Type B pancreatic cell (in vitro differentiated cells): ENCODE results near the gene SLC30A1. TPM values are rescaled to one million over a fixed set of nuclear protein-coding genes. Genes with fewer than 3 reads are reported as not detected.

Experiments used
- DNase-seq: peaks from one replicate; pipeline ENCODE4 v3.0.0; 2021; ENCODE audit warnings: mixed read lengths; ENCODE audit not compliant: unreplicated experiment; ENCODE audit errors: extremely low spot score
- H3K27ac Mint-ChIP-seq: 2 replicates; pipeline ENCODE4 v1.8.0; 2021; ENCODE audit warnings: mild to moderate bottlenecking, mixed read lengths
- H3K27me3 Mint-ChIP-seq: 2 replicates; pipeline ENCODE4 v1.8.0; 2021; ENCODE audit warnings: mixed read lengths
- H3K36me3 Mint-ChIP-seq: 2 replicates; pipeline ENCODE4 v1.8.0; 2021; ENCODE audit warnings: mixed read lengths
- H3K4me1 Mint-ChIP-seq: one replicate; pipeline ENCODE4 v1.8.0; 2021; ENCODE audit warnings: mixed read lengths; ENCODE audit not compliant: unreplicated experiment
- H3K4me3 Mint-ChIP-seq: 2 replicates; pipeline ENCODE4 v1.8.0; 2021; ENCODE audit warnings: mild to moderate bottlenecking, mixed read lengths
- H3K9me3 Mint-ChIP-seq: 2 replicates; pipeline ENCODE4 v1.8.0; 2021; ENCODE audit warnings: mixed read lengths
- total RNA-seq: library from RNA; stranded (reverse); gene quantifications from 2 replicates; pipeline ENCODE4 v1.2.1, GENCODE V29; 2021; ENCODE audit warnings: low replicate concordance
- TF ChIP-seq, protein P1 (sequence below): fragments of 200-600 bp; sonication (generic); conservative IDR thresholded peaks from 2 replicates; pipeline ENCODE4 v1.5.0; 2021; ENCODE audit warnings: antibody characterized with exemption, mild to moderate bottlenecking

SLC30A1 gene
- total RNA-seq, 1 donor from 2014 or later, result 21.8 TPM

DNA sequence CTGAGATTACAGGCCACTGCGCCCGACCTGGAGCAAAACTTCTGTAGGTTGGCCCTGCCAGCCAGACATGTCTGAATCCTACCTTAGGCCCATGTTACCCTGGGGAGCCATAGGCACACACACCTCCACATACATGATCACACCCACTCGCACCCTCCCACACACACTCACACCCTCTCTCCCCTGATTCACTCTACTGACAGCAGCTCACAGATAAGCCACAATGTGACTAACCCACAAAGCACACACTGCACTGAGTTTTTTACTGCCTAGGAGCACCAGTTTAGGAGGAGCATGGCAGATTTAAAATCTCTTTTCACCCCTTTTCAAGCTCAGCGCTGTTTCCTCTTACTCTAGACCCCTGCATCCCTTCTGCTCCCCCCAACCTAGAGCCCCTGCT is 41.7 kb downstream of the SLC30A1 start:
- no peak for DNase-seq
- peaks cover 15% of the 10 kb centered on the region for H3K4me1 Mint-ChIP-seq
- H3K9me3 Mint-ChIP-seq, result peaks cover 5% of the 10 kb centered on the region
- TF ChIP-seq, protein P1, sequence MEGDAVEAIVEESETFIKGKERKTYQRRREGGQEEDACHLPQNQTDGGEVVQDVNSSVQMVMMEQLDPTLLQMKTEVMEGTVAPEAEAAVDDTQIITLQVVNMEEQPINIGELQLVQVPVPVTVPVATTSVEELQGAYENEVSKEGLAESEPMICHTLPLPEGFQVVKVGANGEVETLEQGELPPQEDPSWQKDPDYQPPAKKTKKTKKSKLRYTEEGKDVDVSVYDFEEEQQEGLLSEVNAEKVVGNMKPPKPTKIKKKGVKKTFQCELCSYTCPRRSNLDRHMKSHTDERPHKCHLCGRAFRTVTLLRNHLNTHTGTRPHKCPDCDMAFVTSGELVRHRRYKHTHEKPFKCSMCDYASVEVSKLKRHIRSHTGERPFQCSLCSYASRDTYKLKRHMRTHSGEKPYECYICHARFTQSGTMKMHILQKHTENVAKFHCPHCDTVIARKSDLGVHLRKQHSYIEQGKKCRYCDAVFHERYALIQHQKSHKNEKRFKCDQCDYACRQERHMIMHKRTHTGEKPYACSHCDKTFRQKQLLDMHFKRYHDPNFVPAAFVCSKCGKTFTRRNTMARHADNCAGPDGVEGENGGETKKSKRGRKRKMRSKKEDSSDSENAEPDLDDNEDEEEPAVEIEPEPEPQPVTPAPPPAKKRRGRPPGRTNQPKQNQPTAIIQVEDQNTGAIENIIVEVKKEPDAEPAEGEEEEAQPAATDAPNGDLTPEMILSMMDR, result no peak
- peaks cover 4% of the 10 kb centered on the region for H3K36me3 Mint-ChIP-seq
- H3K27me3 Mint-ChIP-seq, result no peaks in the 10 kb centered on the region
- H3K4me3 Mint-ChIP-seq, result no peak overlapping the region
- no peak overlapping the region for H3K27ac Mint-ChIP-seq

DNA sequence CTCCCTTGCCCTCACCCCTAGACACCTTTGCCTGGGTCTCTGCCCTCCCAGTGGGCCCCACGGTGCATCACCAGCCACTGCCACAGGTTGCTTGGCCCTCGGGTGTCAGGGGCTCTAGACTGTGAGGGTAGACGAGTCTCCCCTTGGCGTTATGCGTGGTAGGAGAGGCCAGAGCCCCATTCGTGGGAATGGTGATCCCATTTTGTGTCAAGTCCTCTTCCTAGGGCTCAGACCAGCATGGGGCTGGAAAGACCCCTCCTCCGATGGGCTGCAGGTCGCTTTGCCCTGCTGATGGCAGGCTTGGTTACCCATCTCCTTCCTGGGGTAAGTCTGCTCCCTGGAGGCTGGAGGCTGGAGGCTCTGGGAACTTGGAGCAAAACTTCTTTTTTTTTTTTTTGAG is 42.4 kb downstream of the SLC30A1 start:
- peaks cover 5% of the 10 kb centered on the region for H3K9me3 Mint-ChIP-seq
- H3K27me3 Mint-ChIP-seq, result no peaks in the 10 kb centered on the region
- peaks cover 4% of the 10 kb centered on the region for H3K36me3 Mint-ChIP-seq
- H3K4me3 Mint-ChIP-seq, result no peak overlapping the region
- no peak for DNase-seq
- TF ChIP-seq, protein P1, result no peak
- H3K27ac Mint-ChIP-seq, result no peak overlapping the region
- H3K4me1 Mint-ChIP-seq, result peaks cover 9% of the 10 kb centered on the region

DNA sequence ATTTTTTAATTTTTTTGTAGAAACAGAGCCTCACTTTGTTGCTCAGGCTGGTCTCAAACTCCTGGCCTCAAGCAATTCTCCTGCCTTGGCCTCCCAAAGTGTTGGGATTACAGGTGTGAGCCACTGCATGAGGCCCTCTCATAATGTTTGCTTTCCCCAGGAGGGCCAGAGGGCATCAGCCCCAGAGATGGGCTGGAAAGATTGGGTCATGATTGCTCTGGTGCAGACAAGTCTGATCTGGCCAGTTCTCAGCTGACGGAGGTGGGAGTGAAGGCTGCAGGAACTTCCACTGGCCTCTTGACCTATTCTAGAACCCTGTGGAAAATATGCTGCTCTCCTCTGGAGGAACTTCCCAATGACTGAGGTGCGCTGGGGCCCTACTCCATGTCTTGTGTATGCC is 43.6 kb downstream of the SLC30A1 start:
- Mint-ChIP-seq H3K36me3 (no peaks in the 10 kb centered on the region), H3K27me3 (no peaks in the 10 kb centered on the region), H3K4me1 (peaks cover 9% of the 10 kb centered on the region), H3K9me3 (no peaks in the 10 kb centered on the region), H3K27ac (no peak overlapping the region), H3K4me3 (no peak overlapping the region)
- DNase-seq, result no peak
- TF ChIP-seq, protein P1, result no peak

DNA sequence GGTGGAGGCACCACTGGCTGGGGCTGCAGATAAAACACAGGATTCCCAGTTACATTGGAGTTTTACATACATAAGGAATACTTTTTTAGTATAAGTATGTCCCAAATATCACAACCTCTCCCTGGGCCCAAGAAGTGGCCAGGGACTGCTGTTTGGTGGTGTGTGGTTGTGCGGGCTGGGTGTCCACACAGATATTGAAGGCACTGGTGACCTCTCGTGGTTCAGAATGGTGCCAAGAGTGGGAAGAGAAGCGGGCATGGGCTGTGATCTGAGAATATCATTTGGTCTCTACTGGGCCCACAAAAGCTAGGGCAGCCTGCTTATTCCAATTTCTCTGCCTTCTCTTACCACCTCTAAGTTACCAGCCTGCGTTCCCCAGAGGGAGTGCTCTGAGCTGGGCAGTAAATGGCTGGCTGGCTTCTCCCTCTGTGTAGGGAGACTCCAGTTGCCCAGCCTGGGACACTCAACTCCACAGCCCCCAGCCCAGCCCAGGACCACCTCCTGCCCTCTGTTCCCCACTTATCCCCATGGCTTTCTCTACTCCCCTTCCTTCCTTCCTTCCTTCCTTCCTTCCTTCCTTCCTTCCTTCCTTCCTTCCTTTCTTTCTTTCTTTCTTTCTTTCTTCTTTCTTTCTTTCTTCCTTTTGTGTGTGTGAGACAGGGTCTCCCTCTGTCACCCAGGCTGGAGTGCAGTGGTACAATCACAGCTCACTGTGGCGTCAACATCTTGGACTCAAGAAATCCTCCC is 44.2 kb downstream of the SLC30A1 start:
- Mint-ChIP-seq H3K9me3 (no peaks in the 10 kb centered on the region), H3K27ac (no peak overlapping the region), H3K27me3 (no peaks in the 10 kb centered on the region), H3K4me1 (peaks cover 12% of the 10 kb centered on the region), H3K36me3 (no peaks in the 10 kb centered on the region), H3K4me3 (no peak overlapping the region)
- TF ChIP-seq, protein P1, result no peak
- DNase-seq, result no peak

DNA sequence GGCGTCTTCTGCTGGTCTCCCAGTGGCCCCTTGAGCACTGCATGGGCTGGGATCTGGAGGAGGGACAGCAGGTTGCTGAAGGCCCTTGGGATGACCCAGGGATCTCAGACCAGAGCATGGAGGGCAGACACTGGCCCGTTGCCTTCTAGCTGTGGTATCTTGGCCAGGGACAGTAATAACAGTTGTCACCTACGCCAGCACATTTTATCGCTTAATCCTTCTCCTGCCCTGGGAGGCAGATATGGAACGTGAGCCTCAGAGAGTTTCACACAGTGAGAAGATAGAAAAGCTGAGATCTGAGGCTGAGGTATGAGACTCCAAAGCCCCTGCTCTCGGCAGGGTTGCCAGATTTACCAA is 46.9 kb downstream of the SLC30A1 start:
- H3K4me1 Mint-ChIP-seq, result peaks cover 9% of the 10 kb centered on the region
- no peak overlapping the region for H3K4me3 Mint-ChIP-seq
- TF ChIP-seq, protein P1, result no peak
- H3K36me3 Mint-ChIP-seq, result no peaks in the 10 kb centered on the region
- no peak overlapping the region for H3K27ac Mint-ChIP-seq
- H3K27me3 Mint-ChIP-seq, result no peaks in the 10 kb centered on the region
- no peaks in the 10 kb centered on the region for H3K9me3 Mint-ChIP-seq
- DNase-seq, result no peak
